ENCODE measurements around the gene HEPN1. TPM values are rescaled to one million over a fixed set of nuclear protein-coding genes. Genes with fewer than 3 reads are reported as not detected.

The HEPN1 gene
- total and polyA plus RNA-seq, 2 of the 8 experiments (the other 6 are each of a cell fraction or from before 2014, with no cell fraction given), result not detected

DNA sequence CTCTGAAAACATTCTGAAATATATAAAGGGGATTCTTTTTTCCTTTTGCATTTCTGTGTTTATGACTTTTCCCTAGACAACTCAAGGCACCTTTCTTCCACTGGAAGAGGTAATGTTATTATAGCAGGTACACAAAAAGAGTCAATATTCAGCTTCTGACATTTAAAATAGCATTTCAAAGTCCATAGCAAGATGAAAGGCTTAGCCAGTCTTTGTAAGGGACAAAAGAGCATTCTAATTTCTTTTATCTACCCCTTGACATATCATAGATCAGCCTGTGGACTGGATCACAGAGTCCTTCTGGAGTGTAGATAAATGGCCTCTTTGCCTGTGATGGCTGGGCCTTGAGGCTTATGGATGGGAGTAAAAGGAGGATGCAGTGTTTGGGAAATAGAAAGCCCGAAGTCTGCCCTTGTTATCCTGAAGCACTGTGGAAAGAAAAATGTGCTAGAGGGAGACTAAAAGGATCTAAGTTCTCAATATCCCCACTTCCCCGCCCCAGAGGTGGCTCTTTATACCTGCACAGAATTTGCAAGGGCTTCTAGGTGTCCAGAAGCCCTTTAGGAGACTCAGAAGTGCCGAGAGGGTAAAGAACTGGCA lies 18.4 kb downstream of the HEPN1 start:
- peaks cover 0 to 3% (median 0%) of the 10 kb centered on the region in 4 experiments; a peak in 1 of 7 replicates for H3K4me1 ChIP-seq (replicated peaks in 1 of 4; ENCODE audit: control insufficient read depth in 3 of 4, insufficient read depth in 4 of 4, low read length in 3 of 4)
- H2BK120ac ChIP-seq (replicated peaks; ENCODE audit: low read depth, low read length), result no peak overlapping the region
- no peak for DNase-seq (ENCODE audit: low read depth in 1 of 2, low spot score in 2 of 2)
- H3K79me1 ChIP-seq (ENCODE audit: low read depth, low read length), result no peaks in the 10 kb centered on the region
- H4K5ac ChIP-seq (ENCODE audit: insufficient read length, low read depth, low read length), result no peak overlapping the region
- 79% methylated on average over 3 of the region's 3 CpGs; no CpG with 5 or more reads in 1 of the 2 experiments for WGBS, 2 experiments (ENCODE audit: extremely low coverage in 1 of 2, insufficient coverage in 1 of 2, insufficient read length in 1 of 2, insufficient replicate concordance in 2 of 2, low coverage in 1 of 2, low lambda C conversion rate in 2 of 2, missing lambda C conversion rate in 1 of 2)
- H2AK5ac ChIP-seq (ENCODE audit: low read depth, low read length), result no peak overlapping the region
- no peaks in the 10 kb centered on the region; the same call in 1 of the 2 replicates for H3K23me2 ChIP-seq (ENCODE audit: low read depth, low read length)
- H4K8ac ChIP-seq (ENCODE audit: extremely low read depth, insufficient read depth, low read length), result no peak overlapping the region
- H3K27ac ChIP-seq (ENCODE audit: low read depth, low read length), result no peak overlapping the region
- H3K4ac ChIP-seq (replicated peaks; ENCODE audit: insufficient read length, low read depth, low read length), result no peak overlapping the region
- no peak for FAIRE-seq
- H2BK20ac ChIP-seq (ENCODE audit: low read length), result no peak overlapping the region
- H3K14ac ChIP-seq (ENCODE audit: insufficient read length), result no peak overlapping the region
- no peak overlapping the region for H2BK12ac ChIP-seq (ENCODE audit: low read depth, low read length)
- H3K4me3 ChIP-seq (ENCODE audit: extremely low read depth in 1 of 4, insufficient read depth in 2 of 4, low read depth in 3 of 4, low read length in 4 of 4), result no peak overlapping the region
- POLR2A ChIA-PET (ENCODE audit: partially characterized antibody), result no interaction called here
- H3K9ac ChIP-seq (replicated peaks in 1 of 4; ENCODE audit: extremely low read depth in 1 of 4, low read depth in 3 of 4, low read length in 3 of 4), result no peak overlapping the region
- CTCF ChIA-PET (ENCODE audit: partially characterized antibody), result interaction anchor here (0.6 to 5.8 kb wide), 7 partner anchors 8 to 143 kb away, joined by 3 to 38 read pairs (median 3); partner anchors contain the start of gene CCDC15
- no peaks in the 10 kb centered on the region for H3K79me2 ChIP-seq (ENCODE audit: control insufficient read depth in 1 of 2, insufficient read depth in 2 of 2, low read length in 2 of 2)
- H3K23ac ChIP-seq (ENCODE audit: insufficient read length), result no peak overlapping the region
- no peak overlapping the region for H2AFZ ChIP-seq (ENCODE audit: low read length)
- no peak overlapping the region for H2BK5ac ChIP-seq (ENCODE audit: low read depth, low read length)
- H3K18ac ChIP-seq (ENCODE audit: extremely low read depth, low read length), result no peak overlapping the region
- no peaks in the 10 kb centered on the region for H3K9me3 ChIP-seq (ENCODE audit: insufficient read depth in 2 of 2, low read depth in 1 of 2, low read length in 1 of 2)
- H3K4me2 ChIP-seq (ENCODE audit: insufficient read depth in 1 of 2, low read depth in 2 of 2, low read length in 2 of 2), result no peak overlapping the region
- H3K56ac ChIP-seq (replicated peaks; ENCODE audit: insufficient read length, low read depth, low read length), result no peak overlapping the region
- no peaks in the 10 kb centered on the region for H4K20me1 ChIP-seq (replicated peaks in 1 of 2; ENCODE audit: control insufficient read depth in 1 of 2, insufficient read depth in 2 of 2, low read length in 2 of 2)
- H3K27me3 ChIP-seq (replicated peaks in 1 of 4; ENCODE audit: control insufficient read depth in 3 of 4, extremely low read depth in 1 of 4, insufficient read depth in 3 of 4, low read length in 3 of 4), result no peaks in the 10 kb centered on the region; a peak in 2 of 7 replicates
- TF ChIP-seq POLR2A (IDR thresholded peaks at IDR 0.05; ENCODE audit: control extremely low read depth in 1 of 2, low read depth in 2 of 2, low read length in 2 of 2) (no peak), RXRA (IDR thresholded peaks at IDR 0.05; ENCODE audit: insufficient read depth, low read depth, low read length) (no peak), TAF7 (optimal IDR thresholded peaks at IDR 0.05; ENCODE audit: borderline replicate concordance, low read depth, low read length) (no peak), EP300 (IDR thresholded peaks at IDR 0.05; ENCODE audit: borderline replicate concordance in 1 of 2, low read depth in 2 of 2, low read length in 2 of 2) (no peak), POLR2AphosphoS5 (IDR thresholded peaks at IDR 0.05; ENCODE audit: low read depth, low read length) (no peak), HDAC2 (IDR thresholded peaks at IDR 0.05; ENCODE audit: borderline replicate concordance in 1 of 2, low read depth in 2 of 2, low read length in 2 of 2) (no peak), ZNF274 (IDR thresholded peaks at IDR 0.05; ENCODE audit: borderline replicate concordance, extremely low read depth, low read length) (no peak), NRF1 (IDR thresholded peaks at IDR 0.05; ENCODE audit: low read depth, low read length) (no peak)
- TF ChIP-seq, protein P1, sequence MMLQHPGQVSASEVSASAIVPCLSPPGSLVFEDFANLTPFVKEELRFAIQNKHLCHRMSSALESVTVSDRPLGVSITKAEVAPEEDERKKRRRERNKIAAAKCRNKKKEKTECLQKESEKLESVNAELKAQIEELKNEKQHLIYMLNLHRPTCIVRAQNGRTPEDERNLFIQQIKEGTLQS (IDR thresholded peaks at IDR 0.05; ENCODE audit: insufficient read depth, low read depth, low read length), result no peak
- H4K91ac ChIP-seq (replicated peaks; ENCODE audit: insufficient read length, low read length), result no peak overlapping the region
- no peaks in the 10 kb centered on the region for H3K36me3 ChIP-seq (ENCODE audit: control insufficient read depth in 2 of 4, insufficient read depth in 4 of 4, low read length in 3 of 4)
- H2BK15ac ChIP-seq (ENCODE audit: low read length), result no peak overlapping the region
